NCI-H1105 (cell line): Measurements from ENCODE around the gene MXRA7.
"Not testable (repeated sequence)": the region's sequence is repeated elsewhere in the genome, so short reads cannot be mapped to it uniquely, and the experiment has no call there.

ENCODE experiments used
- DNase-seq: peaks from one replicate; lab custom pipeline; 2025; lab: John Stamatoyannopoulos, UW

Gene MXRA7

GRCh38 chr17:76716146-76716838 lies 5.5 kb upstream of the MXRA7 start:
- DNase-seq = no peak

- no peak for DNase-seq
These were observed 4.7 kb upstream of the MXRA7 start for GRCh38 chr17:76715496-76715830.

- peak; percentile 13 for DNase-seq
These were observed 4.2 kb upstream of the MXRA7 start for GRCh38 chr17:76714822-76715495.

DNA sequence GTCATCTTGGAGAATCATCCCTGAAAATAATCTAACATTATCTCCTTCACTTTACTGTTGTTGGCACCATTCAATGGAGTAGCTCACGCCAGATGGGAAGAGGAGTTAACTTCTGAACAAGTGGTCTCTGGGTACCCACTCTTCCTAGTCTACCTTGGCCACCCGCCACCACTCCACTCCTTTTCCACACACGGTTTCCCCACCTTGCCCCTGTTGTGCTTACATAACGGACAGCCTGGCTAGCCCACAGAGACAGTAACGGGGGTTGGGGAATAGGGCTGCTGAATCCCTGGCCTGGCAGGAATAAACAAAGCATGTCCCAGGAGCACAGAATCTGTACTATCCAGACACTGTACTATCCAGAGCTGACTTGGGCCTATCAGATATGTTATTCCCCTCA lies 3.6 kb upstream of the MXRA7 start:
- no peak for DNase-seq

DNA sequence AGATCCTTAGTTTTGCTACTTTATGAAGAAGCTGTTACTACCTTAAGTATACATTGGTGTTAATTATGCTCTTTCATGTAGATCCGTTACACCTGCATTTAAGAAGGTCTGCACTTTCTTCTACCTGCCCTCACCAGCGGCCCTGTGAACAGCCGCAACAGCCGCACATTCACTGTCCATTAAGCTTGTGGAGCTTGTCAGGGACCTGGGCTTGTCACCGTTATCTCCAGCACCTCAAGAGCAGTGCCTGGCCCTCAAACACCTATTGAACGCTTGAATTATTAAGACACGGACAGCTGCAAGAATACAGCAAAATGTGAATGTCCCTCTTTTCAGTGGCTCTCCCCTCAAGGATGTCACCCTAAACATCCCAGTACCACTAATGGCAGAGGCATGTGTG lies 3.0 kb upstream of the MXRA7 start:
- no peak for DNase-seq

DNA sequence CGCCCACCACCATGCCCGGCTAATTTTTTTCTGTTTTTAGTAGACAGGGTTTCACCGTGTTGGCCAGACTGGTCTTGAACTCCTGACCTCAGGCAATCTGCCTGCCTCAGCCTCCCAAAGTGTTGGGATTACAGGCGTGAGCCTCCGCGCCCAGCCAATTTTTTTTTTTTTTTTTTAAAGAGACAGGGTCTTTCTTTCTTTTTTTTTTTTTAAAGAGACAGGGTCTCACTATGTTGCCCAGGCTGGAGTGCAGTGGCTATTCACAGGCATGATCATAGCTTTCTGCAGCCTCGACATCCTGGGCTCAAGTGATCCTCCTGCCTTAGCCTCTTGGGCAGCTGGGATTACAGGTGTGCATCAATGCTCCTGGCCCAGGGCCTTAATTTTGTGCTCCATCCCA lies 1.6 kb upstream of the MXRA7 start:
- DNase-seq = not testable (repeated sequence)

- DNase-seq = not testable (repeated sequence)
These were observed 558 bp downstream of the MXRA7 start for GRCh38 chr17:76709951-76710862.

DNA sequence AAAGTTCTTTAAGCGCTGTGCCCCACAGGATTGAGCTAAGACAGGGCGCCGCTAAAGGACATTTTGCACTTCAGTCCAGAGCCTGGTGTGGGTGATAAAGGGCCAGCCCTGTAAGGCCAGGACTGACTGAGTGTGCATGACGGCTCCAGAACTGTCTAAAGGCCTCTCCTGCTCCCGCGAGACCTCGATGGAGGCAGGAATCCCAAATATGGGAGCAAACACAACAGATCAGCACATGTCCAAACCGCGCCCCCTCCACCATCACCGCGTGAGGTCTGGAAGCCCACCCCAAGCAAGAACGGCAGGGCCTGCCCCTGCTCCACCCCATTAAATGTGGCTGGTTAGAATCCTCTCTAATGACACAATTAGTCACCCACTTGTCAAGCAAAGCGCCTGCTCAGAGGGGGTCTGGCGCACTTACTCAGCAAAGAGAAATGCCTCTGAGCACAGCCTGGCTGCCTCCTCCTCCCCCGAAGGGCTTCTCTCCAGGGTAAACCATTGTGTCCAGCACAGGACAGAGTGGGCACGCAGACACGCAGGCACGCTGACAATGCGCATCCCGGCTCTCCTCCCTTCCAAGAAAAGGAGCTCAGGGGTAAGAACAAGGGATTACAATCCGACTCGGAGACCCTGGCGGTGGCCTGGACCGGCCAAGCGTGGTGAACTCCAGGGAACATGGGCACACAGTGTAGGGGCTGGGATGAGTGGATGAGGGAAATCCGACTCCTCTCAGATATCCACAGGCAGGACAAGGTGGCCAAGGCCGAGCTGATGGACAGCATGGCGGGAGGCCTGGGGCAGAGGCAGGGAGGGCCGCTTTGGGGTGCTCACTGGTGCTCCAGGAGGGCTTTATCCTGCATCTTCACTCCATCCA lies 1.5 kb downstream of the MXRA7 start:
- no peak for DNase-seq

DNA sequence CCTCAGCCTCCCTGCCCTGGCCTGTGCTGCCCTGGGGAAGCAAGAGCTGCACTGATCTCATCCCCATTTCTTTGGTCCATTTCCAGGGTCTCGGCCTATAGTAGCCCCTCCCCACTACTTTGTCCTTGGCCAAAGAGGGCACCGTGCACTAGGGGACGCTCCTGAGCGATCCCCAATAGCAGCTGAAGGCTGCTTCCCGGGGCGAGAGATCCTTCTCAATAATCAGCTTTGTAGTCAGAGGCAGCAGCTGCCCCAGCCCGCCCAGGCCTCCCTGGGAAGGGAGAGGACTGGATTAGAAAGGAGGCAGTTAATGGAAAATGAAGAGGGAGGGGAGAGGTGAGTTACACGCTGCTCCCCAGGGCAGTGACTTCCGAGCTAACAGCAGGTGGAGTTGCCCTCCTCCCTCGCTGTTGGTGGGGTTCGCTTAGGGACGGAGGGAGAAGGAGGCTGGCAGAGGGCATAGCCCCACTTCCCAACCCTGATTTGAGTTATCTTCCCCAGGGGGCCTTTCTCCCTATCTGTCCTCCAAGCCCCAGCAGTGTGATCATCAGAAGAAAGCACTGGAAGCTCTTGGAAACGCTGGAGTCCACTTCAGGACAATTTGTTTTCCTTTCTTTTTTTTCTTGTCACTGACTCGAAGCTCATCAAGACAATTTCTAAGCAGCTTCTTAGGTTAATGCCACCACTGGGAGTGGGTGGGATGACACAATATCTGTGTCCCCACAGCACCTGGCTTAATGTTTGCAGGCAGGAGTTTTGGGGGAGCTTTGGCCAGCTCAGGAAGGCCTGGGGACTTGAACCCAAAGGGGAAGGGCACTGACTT lies 2.6 kb downstream of the MXRA7 start:
- no peak for DNase-seq

GRCh38 chr17:76706817-76707216 lies 3.9 kb downstream of the MXRA7 start:
- DNase-seq = no peak

DNA sequence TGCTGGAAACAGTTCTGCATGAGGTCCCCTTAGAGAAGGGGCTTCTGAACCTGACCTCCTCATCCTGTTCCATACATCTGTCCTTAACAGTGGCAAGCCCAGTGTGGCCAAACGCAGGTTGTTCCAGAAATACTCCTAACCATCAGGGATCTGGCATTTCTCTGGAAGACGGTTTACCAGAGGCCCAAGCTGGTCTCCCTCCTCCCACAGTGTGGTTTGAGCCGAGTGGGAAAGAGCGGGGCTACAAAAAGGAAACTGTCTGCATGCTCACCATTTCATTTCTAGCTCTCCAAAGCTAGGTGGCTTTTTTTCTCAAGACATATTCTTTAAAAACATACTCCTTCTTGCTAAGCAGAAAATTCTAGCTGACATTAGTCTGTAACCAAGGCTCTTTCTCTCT lies 6.0 kb downstream of the MXRA7 start:
- DNase-seq = no peak

DNA sequence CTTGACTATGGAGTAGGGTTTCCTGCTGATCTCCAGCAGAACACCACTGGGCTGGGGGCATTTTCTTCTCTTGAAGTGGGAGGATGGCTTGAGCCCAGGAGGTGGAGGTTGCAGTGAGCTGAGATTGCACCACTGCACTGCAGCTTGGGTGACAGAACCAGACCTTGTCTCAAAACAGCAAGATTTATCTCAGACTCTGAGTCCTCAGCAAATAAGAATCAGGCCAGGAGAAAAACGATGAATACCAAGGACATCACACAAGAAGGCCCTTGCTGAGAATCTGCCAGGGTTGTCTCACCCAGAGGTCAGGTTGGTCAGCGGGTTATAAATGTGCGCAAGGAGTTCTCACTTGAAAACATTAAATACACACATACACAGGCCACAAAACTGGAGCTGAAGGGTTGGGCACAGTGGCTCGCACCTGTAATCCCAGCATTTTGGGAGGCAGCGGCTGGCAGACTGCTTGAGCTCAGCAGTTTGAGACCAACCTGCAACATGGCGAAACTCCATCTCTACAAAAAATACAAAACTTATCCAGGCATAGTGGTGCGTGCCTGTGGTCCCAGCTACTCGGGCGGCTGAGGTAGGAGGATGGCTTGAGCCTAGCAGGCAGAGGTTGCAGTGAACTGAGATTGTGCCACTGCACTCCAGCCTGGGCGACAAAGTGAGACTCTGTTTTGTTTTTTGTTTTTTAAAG lies 7.7 kb downstream of the MXRA7 start:
- DNase-seq = no peak

GRCh38 chr17:76702076-76702475 lies 8.7 kb downstream of the MXRA7 start:
- no peak for DNase-seq

DNA sequence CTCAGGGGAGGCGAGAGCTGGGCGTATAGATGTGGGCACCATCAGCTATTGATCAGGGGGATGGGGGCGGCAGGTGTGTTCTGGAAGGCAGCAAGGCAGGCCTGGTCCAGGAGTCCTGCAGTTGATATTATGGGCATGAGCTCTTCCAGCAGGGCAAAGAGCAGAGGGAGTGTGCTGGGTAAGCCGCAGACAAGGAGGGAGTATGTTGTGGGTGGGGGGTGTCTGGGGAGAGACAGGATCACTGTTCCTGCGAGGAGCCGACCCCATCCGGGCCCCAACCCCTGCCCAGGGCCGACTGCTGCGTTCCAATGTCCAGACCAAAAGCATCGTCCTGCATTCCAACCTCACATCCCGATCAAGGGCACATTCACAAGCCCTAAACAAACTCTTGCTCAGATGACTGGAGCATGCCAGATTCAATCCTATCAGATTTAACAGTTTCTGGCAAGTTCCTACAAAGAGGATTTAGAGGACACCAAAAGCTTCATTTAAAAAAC lies 9.2 kb downstream of the MXRA7 start:
- DNase-seq = no peak

- DNase-seq = no peak
These were observed 9.9 kb downstream of the MXRA7 start for GRCh38 chr17:76700617-76701470.

GRCh38 chr17:76700270-76700616 lies 10.5 kb downstream of the MXRA7 start:
- DNase-seq = no peak

DNA sequence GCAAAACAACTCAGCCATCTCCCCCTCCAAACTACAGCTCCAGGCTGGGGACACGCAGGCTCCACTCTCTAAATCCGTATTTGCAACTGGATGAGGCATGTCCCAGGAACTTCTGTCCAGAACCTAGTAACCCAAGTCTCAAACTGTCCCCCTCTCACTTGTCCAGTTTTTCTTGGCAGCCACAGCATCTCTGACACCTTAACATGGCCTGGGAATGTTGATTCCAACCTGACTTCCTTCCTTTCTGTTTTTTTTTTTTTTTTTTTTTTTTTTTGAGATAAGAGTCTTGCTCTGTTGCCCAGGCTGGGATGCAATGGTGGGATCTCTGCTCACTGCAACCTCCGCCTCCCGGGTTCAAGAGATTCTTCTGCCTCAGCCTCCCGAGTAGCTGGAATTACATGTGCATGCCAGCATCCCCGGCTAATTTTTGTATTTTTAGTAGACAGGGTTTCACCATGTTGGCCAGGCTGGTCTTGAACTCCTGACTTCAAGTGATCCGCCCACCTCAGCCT lies 12.2 kb downstream of the MXRA7 start:
- not testable (repeated sequence) for DNase-seq

- no peak for DNase-seq
These were observed 12.9 kb downstream of the MXRA7 start for GRCh38 chr17:76697702-76698465.
